PC-9 (cell line): ENCODE measurements around the gene AMACR. TPM values are rescaled to one million over a fixed set of nuclear protein-coding genes. Genes with fewer than 3 reads are reported as not detected.

ENCODE experiments used
- BruUV-seq: library from RNA; stranded (reverse); fragments of 400-500 nt; replicated peaks from 2 replicates; lab custom pipeline; 2021; lab: Mats Ljungman, UMichigan
- CTCF ChIA-PET: fragments of 300-600 bp; sonication (Branson Sonifier 250); formaldehyde crosslinking; loops from one replicate; lab custom pipeline; 2022; ENCODE audit warnings: antibody characterized with exemption; lab: Charles Lee
- POLR2A ChIA-PET: fragments of 300-600 bp; sonication (Branson Sonifier 250); formaldehyde crosslinking; loops from one replicate; lab custom pipeline; 2022; ENCODE audit warnings: antibody characterized with exemption; ENCODE audit not compliant: unreplicated experiment; lab: Charles Lee
- DNase-seq, 2 experiments: peaks; one replicate each; pipeline versions ENCODE4 v3.0.0 to v3.0.0-alpha.2; 2015 to 2022; ENCODE audit warnings: mixed read lengths in 1 of 2
- H2AFZ ChIP-seq: fragments of 200-600 bp; sonication (generic); 2 replicates; pipeline ENCODE4 v1.8.1; 2017; ENCODE audit warnings: antibody characterized with exemption
- H3F3A ChIP-seq: fragments of 200-600 bp; sonication (generic); 2 replicates; pipeline ENCODE4 v1.8.1; 2017; ENCODE audit warnings: antibody characterized with exemption, mild to moderate bottlenecking, low read depth; ENCODE audit not compliant: insufficient read depth
- H3K27ac ChIP-seq: fragments of 200-600 bp; sonication (generic); 2 replicates; pipeline ENCODE4 v1.6.1; 2016; ENCODE audit warnings: mixed run types
- H3K27me3 ChIP-seq: fragments of 200-600 bp; sonication (generic); 2 replicates; pipeline ENCODE4 v1.6.1; 2016; ENCODE audit warnings: low read depth, mixed run types; ENCODE audit not compliant: insufficient read depth
- H3K36me3 ChIP-seq: fragments of 200-600 bp; sonication (generic); 2 replicates; pipeline ENCODE4 v1.6.1; 2016; ENCODE audit warnings: low read depth, mixed run types
- H3K4me1 ChIP-seq: fragments of 200-600 bp; sonication (generic); replicated peaks from 2 replicates; pipeline ENCODE4 v1.6.1; 2016; ENCODE audit warnings: mixed run types; ENCODE audit not compliant: insufficient read depth
- H3K4me2 ChIP-seq: fragments of 200-600 bp; sonication (generic); 2 replicates; pipeline ENCODE4 v1.6.1; 2017; ENCODE audit warnings: mixed run types
- H3K4me3 ChIP-seq: fragments of 200-600 bp; sonication (generic); 2 replicates; pipeline ENCODE4 v1.6.1; 2016; ENCODE audit warnings: mixed run types
- H3K79me2 ChIP-seq: fragments of 200-600 bp; sonication (generic); 2 replicates; pipeline ENCODE4 v1.6.1; 2017; ENCODE audit warnings: low read depth, mixed run types
- H3K9me2 ChIP-seq: fragments of 200-600 bp; sonication (generic); 2 replicates; pipeline ENCODE4 v1.8.1; 2017; ENCODE audit warnings: mild to moderate bottlenecking; ENCODE audit not compliant: insufficient read depth
- H3K9me3 ChIP-seq: fragments of 200-600 bp; sonication (generic); 2 replicates; pipeline ENCODE4 v1.8.1; 2016; ENCODE audit warnings: low read depth; ENCODE audit not compliant: insufficient read depth
- H4K20me1 ChIP-seq: fragments of 200-600 bp; sonication (generic); 2 replicates; pipeline ENCODE4 v1.8.1; 2017; ENCODE audit not compliant: insufficient read depth
- EZH2 ChIP-seq: fragments of 200-600 bp; sonication (generic); IDR thresholded peaks from 2 replicates; pipeline ENCODE4 v1.8.0; 2017; ENCODE audit warnings: antibody characterized with exemption, low read depth
- intact Hi-C: fragments of 100-400 bp; cut with micrococcal nuclease; formaldehyde crosslinking; loops from one replicate; pipeline ENCODE4 v1.10.0; 2022; ENCODE audit not compliant: unreplicated experiment
- total RNA-seq: library from RNA; stranded (reverse); gene quantifications from 2 replicates; pipeline ENCODE4 v1.2.3, GENCODE V29; 2021
- TF ChIP-seq, protein P1 (sequence below): fragments of 200-600 bp; sonication (generic); conservative IDR thresholded peaks from 2 replicates; pipeline ENCODE4 v1.6.1; 2017; ENCODE audit warnings: mixed run types, antibody characterized with exemption, mild to moderate bottlenecking, moderate library complexity

AMACR gene
- total RNA-seq, 1 experiment from 2014 or later = 31.2 TPM

DNA sequence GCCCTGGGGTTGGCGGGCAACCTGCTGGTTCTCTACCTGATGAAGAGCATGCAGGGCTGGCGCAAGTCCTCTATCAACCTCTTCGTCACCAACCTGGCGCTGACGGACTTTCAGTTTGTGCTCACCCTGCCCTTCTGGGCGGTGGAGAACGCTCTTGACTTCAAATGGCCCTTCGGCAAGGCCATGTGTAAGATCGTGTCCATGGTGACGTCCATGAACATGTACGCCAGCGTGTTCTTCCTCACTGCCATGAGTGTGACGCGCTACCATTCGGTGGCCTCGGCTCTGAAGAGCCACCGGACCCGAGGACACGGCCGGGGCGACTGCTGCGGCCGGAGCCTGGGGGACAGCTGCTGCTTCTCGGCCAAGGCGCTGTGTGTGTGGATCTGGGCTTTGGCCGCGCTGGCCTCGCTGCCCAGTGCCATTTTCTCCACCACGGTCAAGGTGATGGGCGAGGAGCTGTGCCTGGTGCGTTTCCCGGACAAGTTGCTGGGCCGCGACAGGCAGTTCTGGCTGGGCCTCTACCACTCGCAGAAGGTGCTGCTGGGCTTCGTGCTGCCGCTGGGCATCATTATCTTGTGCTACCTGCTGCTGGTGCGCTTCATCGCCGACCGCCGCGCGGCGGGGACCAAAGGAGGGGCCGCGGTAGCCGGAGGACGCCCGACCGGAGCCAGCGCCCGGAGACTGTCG lies 70.7 kb downstream of the AMACR start:
- Histone ChIP-seq H3K27me3 (no peaks in the 10 kb centered on the region), H3K4me1 (peaks cover 14% of the 10 kb centered on the region), H2AFZ (no peak overlapping the region), H3K9me3 (peaks cover 6% of the 10 kb centered on the region; the same call in 1 of the 2 replicates), H3K27ac (no peak overlapping the region), H3K36me3 (no peaks in the 10 kb centered on the region), H3K4me2 (no peak overlapping the region), H3K79me2 (no peaks in the 10 kb centered on the region), H4K20me1 (no peaks in the 10 kb centered on the region), H3K4me3 (no peak overlapping the region), H3K9me2 (no peaks in the 10 kb centered on the region), H3F3A (peaks cover 5% of the 10 kb centered on the region)
- no TSS peak for BruUV-seq
- ChIA-PET POLR2A (no interaction called here), CTCF (no interaction called here)
- intact Hi-C loops = loop anchor here (10.0 kb wide), 2 partner anchors 202 to 382 kb away; no protein-coding TSS in a partner anchor
- no peak for TF ChIP-seq EZH2
- TF ChIP-seq, protein P1, sequence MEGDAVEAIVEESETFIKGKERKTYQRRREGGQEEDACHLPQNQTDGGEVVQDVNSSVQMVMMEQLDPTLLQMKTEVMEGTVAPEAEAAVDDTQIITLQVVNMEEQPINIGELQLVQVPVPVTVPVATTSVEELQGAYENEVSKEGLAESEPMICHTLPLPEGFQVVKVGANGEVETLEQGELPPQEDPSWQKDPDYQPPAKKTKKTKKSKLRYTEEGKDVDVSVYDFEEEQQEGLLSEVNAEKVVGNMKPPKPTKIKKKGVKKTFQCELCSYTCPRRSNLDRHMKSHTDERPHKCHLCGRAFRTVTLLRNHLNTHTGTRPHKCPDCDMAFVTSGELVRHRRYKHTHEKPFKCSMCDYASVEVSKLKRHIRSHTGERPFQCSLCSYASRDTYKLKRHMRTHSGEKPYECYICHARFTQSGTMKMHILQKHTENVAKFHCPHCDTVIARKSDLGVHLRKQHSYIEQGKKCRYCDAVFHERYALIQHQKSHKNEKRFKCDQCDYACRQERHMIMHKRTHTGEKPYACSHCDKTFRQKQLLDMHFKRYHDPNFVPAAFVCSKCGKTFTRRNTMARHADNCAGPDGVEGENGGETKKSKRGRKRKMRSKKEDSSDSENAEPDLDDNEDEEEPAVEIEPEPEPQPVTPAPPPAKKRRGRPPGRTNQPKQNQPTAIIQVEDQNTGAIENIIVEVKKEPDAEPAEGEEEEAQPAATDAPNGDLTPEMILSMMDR = no peak
- no peak for DNase-seq

DNA sequence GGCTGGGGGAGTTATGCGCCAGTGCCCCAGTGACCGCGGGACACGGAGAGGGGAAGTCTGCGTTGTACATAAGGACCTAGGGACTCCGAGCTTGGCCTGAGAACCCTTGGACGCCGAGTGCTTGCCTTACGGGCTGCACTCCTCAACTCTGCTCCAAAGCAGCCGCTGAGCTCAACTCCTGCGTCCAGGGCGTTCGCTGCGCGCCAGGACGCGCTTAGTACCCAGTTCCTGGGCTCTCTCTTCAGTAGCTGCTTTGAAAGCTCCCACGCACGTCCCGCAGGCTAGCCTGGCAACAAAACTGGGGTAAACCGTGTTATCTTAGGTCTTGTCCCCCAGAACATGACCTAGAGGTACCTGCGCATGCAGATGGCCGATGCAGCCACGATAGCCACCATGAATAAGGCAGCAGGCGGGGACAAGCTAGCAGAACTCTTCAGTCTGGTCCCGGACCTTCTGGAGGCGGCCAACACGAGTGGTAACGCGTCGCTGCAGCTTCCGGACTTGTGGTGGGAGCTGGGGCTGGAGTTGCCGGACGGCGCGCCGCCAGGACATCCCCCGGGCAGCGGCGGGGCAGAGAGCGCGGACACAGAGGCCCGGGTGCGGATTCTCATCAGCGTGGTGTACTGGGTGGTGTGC lies 71.4 kb downstream of the AMACR start, which contains the start of gene RXFP3:
Gene RXFP3 (plus strand): TSS at position 6 of the 636 bp plus-strand sequence. CDS start 355 bp downstream, at position 361.
- ChIA-PET POLR2A (no interaction called here), CTCF (no interaction called here)
- Histone ChIP-seq H3K36me3 (no peaks in the 10 kb centered on the region), H3K9me2 (no peaks in the 10 kb centered on the region), H2AFZ (no peak within 1 kb of the TSS), H3K9me3 (peaks cover 11% of the 10 kb centered on the region; the same call in 1 of the 2 replicates), H3K27me3 (no peaks in the 10 kb centered on the region), H3K4me1 (peaks cover 14% of the 10 kb centered on the region), H3F3A (peaks cover 5% of the 10 kb centered on the region), H3K4me3 (no peak within 1 kb of the TSS), H4K20me1 (no peaks in the 10 kb centered on the region), H3K4me2 (no peak within 1 kb of the TSS), H3K27ac (no peak within 1 kb of the TSS), H3K79me2 (no peaks in the 10 kb centered on the region)
- DNase-seq = no peak
- TF ChIP-seq, protein P1 = no peak
- no peak for TF ChIP-seq EZH2
- no TSS peak for BruUV-seq
- intact Hi-C loops = loop anchor here (10.0 kb wide), 2 partner anchors 202 to 382 kb away; no protein-coding TSS in a partner anchor

Other genes starting within 250 kb of the AMACR start
- gene ADAMTS12, start 116.1 kb downstream of the AMACR start, total RNA-seq = 71.1 and 103 TPM in 2 replicates
- gene RXFP3, start 71.7 kb downstream of the AMACR start, total RNA-seq = not detected in 2 replicates
- gene SLC45A2, start 23.4 kb downstream of the AMACR start, total RNA-seq = 0.20 and 0.33 TPM in 2 replicates
- 8.3 and 9.4 TPM in 2 replicates for gene C1QTNF3, start 35.2 kb upstream of the AMACR start, total RNA-seq